Activated T-cell treated with anti-CD3 and anti-CD28 coated beads, Interleukin-2, amount 50 U/mL, for 24 hours (primary cell): ENCODE measurements around the gene LYL1.

Source experiments
- DNase-seq: peaks from one replicate; pipeline ENCODE4 v3.0.0-alpha.2; 2020
- H3K27ac Mint-ChIP-seq: 2 replicates; pipeline ENCODE4 v1.8.0; 2020; ENCODE audit warnings: mild to moderate bottlenecking, mixed read lengths
- H3K27me3 Mint-ChIP-seq: 2 replicates; pipeline ENCODE4 v1.8.0; 2020; ENCODE audit warnings: mixed read lengths
- H3K36me3 Mint-ChIP-seq: 2 replicates; pipeline ENCODE4 v1.8.0; 2020; ENCODE audit warnings: low read depth, mixed read lengths
- H3K4me1 Mint-ChIP-seq: 2 replicates; pipeline ENCODE4 v1.8.0; 2020; ENCODE audit warnings: low read depth, mixed read lengths
- H3K4me3 Mint-ChIP-seq: 2 replicates; pipeline ENCODE4 v1.8.0; 2020; ENCODE audit warnings: mild to moderate bottlenecking, moderate library complexity, mixed read lengths
- H3K9me3 Mint-ChIP-seq: 2 replicates; pipeline ENCODE4 v1.8.0; 2020; ENCODE audit warnings: mixed read lengths

Gene LYL1

GRCh38 chr19:13120817-13121216 is 18.2 kb upstream of the LYL1 start:
- Mint-ChIP-seq H3K9me3 (no peaks in the 10 kb centered on the region), H3K27ac (peak overlapping the region; percentile 79), H3K4me1 (peaks cover 58% of the 10 kb centered on the region), H3K4me3 (peak overlapping the region; percentile 57), H3K27me3 (no peaks in the 10 kb centered on the region), H3K36me3 (peaks cover 73% of the 10 kb centered on the region)
- DNase-seq = no peak

- Mint-ChIP-seq H3K4me1 (peaks cover 65% of the 10 kb centered on the region), H3K9me3 (no peaks in the 10 kb centered on the region), H3K36me3 (peaks cover 75% of the 10 kb centered on the region), H3K27me3 (no peaks in the 10 kb centered on the region), H3K4me3 (peak overlapping the region; percentile 83), H3K27ac (peak overlapping the region; percentile 87)
- DNase-seq = no peak
Measured at GRCh38 chr19:13120031-13120430, 17.4 kb upstream of the LYL1 start.

- peaks cover 69% of the 10 kb centered on the region for H3K4me1 Mint-ChIP-seq
Measured at GRCh38 chr19:13119627-13120026, 17.0 kb upstream of the LYL1 start.

GRCh38 chr19:13118424-13119193 is 16.0 kb upstream of the LYL1 start:
- no peaks in the 10 kb centered on the region for H3K27me3 Mint-ChIP-seq
- H3K9me3 Mint-ChIP-seq = no peaks in the 10 kb centered on the region
- H3K27ac Mint-ChIP-seq = peak overlapping the region; percentile 87
- H3K4me3 Mint-ChIP-seq = peak overlapping the region; percentile 83
- H3K4me1 Mint-ChIP-seq = peaks cover 70% of the 10 kb centered on the region
- DNase-seq = peak; percentile 54
- H3K36me3 Mint-ChIP-seq = peaks cover 76% of the 10 kb centered on the region

More at GRCh38 chr19:13119627-13120026, 17.0 kb upstream of the LYL1 start:
- peaks cover 76% of the 10 kb centered on the region for H3K36me3 Mint-ChIP-seq
- no peak for DNase-seq
- H3K9me3 Mint-ChIP-seq = no peaks in the 10 kb centered on the region
- peak overlapping the region; percentile 83 for H3K4me3 Mint-ChIP-seq
- peak overlapping the region; percentile 87 for H3K27ac Mint-ChIP-seq
- no peaks in the 10 kb centered on the region for H3K27me3 Mint-ChIP-seq

GRCh38 chr19:13117772-13118423 is 15.2 kb upstream of the LYL1 start, which contains the start of gene NACC1:
TSS of gene NACC1 (plus strand) at chr19:13118264. CDS start at chr19:13135208, 16,944 bp downstream.
- Mint-ChIP-seq H3K9me3 (no peaks in the 10 kb centered on the region), H3K36me3 (peaks cover 74% of the 10 kb centered on the region), H3K27me3 (no peaks in the 10 kb centered on the region), H3K4me1 (peaks cover 64% of the 10 kb centered on the region), H3K27ac (peak within 1 kb of the TSS; percentile 96), H3K4me3 (peak within 1 kb of the TSS; percentile 97)
- DNase-seq = peak; percentile 95

- peak; percentile 52 for DNase-seq
- peaks cover 74% of the 10 kb centered on the region for H3K36me3 Mint-ChIP-seq
- H3K9me3 Mint-ChIP-seq = no peaks in the 10 kb centered on the region
- peaks cover 61% of the 10 kb centered on the region for H3K4me1 Mint-ChIP-seq
- peak overlapping the region; percentile 97 for H3K4me3 Mint-ChIP-seq
- peak overlapping the region; percentile 96 for H3K27ac Mint-ChIP-seq
- H3K27me3 Mint-ChIP-seq = no peaks in the 10 kb centered on the region
Measured at GRCh38 chr19:13117176-13117771, 14.6 kb upstream of the LYL1 start.

GRCh38 chr19:13116282-13117175 is 13.9 kb upstream of the LYL1 start, which contains the start of gene TRMT1:
TSS of gene TRMT1 (minus strand) at chr19:13116740. CDS start at chr19:13116399, 341 bp downstream.
- Mint-ChIP-seq H3K27ac (peak within 1 kb of the TSS; percentile 96), H3K4me1 (peaks cover 53% of the 10 kb centered on the region), H3K9me3 (no peaks in the 10 kb centered on the region), H3K27me3 (no peaks in the 10 kb centered on the region), H3K4me3 (peak within 1 kb of the TSS; percentile 97), H3K36me3 (peaks cover 74% of the 10 kb centered on the region)
- peak; percentile 92 for DNase-seq

GRCh38 chr19:13115936-13116281 is 13.3 kb upstream of the LYL1 start:
- Mint-ChIP-seq H3K4me3 (peak overlapping the region; percentile 97), H3K27me3 (no peaks in the 10 kb centered on the region), H3K27ac (peak overlapping the region; percentile 96), H3K36me3 (peaks cover 71% of the 10 kb centered on the region), H3K4me1 (peaks cover 47% of the 10 kb centered on the region), H3K9me3 (no peaks in the 10 kb centered on the region)
- DNase-seq = no peak

- Mint-ChIP-seq H3K27ac (no peak overlapping the region), H3K4me3 (no peak overlapping the region), H3K9me3 (no peaks in the 10 kb centered on the region), H3K4me1 (peaks cover 23% of the 10 kb centered on the region), H3K27me3 (no peaks in the 10 kb centered on the region), H3K36me3 (peaks cover 80% of the 10 kb centered on the region)
- no peak for DNase-seq
Measured at GRCh38 chr19:13112555-13112954, 9.9 kb upstream of the LYL1 start.

GRCh38 chr19:13110099-13110610 is 7.5 kb upstream of the LYL1 start:
- Mint-ChIP-seq H3K36me3 (peaks cover 78% of the 10 kb centered on the region), H3K4me3 (no peak overlapping the region), H3K27ac (no peak overlapping the region), H3K27me3 (no peaks in the 10 kb centered on the region), H3K4me1 (peaks cover 23% of the 10 kb centered on the region), H3K9me3 (no peaks in the 10 kb centered on the region)
- DNase-seq = no peak

- Mint-ChIP-seq H3K4me3 (no peak overlapping the region), H3K27me3 (no peaks in the 10 kb centered on the region), H3K36me3 (peaks cover 78% of the 10 kb centered on the region), H3K4me1 (peaks cover 22% of the 10 kb centered on the region), H3K27ac (no peak overlapping the region), H3K9me3 (no peaks in the 10 kb centered on the region)
- no peak for DNase-seq
Measured at GRCh38 chr19:13109361-13110098, 6.9 kb upstream of the LYL1 start.

GRCh38 chr19:13104848-13105711 is 2.4 kb upstream of the LYL1 start:
- H3K9me3 Mint-ChIP-seq = peaks cover 2% of the 10 kb centered on the region
- no peaks in the 10 kb centered on the region for H3K27me3 Mint-ChIP-seq
- peak; percentile 69 for DNase-seq
- peak overlapping the region; percentile 81 for H3K4me3 Mint-ChIP-seq
- H3K4me1 Mint-ChIP-seq = peaks cover 38% of the 10 kb centered on the region
- peak overlapping the region; percentile 92 for H3K27ac Mint-ChIP-seq
- H3K36me3 Mint-ChIP-seq = peaks cover 46% of the 10 kb centered on the region
